HG03066 (cell line): ENCODE measurements around the gene MESD.
"Not testable (repeated sequence)": the region's sequence is repeated elsewhere in the genome, so short reads cannot be mapped to it uniquely, and the experiment has no call there.

ENCODE experiments used
- ATAC-seq: cut with Tn5 transposase; IDR thresholded peaks from one replicate; pipeline ENCODE4 v1.9.1; 2021; ENCODE audit warnings: low read depth; ENCODE audit not compliant: unreplicated experiment

Gene MESD

DNA sequence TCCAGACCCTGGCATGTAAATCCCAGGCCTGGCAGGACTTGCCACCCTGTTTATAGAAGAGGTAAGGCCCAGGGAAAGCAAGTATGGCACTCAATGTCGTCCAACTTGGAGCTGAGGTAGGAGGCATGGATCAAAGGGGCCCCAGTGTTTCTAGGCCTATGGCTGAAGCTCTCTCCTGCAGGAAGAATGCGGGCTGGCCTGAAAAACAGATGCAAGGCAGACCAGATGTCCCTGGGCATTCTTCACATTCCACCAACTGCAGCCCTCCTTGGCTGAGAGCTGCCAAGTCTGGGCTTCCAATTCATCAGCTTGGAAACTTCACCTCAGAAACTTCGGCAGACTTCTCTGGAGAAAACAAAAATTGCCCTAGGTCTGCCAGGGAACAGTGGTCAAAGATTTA lies 22.2 kb downstream of the MESD start:
- no peak for ATAC-seq

DNA sequence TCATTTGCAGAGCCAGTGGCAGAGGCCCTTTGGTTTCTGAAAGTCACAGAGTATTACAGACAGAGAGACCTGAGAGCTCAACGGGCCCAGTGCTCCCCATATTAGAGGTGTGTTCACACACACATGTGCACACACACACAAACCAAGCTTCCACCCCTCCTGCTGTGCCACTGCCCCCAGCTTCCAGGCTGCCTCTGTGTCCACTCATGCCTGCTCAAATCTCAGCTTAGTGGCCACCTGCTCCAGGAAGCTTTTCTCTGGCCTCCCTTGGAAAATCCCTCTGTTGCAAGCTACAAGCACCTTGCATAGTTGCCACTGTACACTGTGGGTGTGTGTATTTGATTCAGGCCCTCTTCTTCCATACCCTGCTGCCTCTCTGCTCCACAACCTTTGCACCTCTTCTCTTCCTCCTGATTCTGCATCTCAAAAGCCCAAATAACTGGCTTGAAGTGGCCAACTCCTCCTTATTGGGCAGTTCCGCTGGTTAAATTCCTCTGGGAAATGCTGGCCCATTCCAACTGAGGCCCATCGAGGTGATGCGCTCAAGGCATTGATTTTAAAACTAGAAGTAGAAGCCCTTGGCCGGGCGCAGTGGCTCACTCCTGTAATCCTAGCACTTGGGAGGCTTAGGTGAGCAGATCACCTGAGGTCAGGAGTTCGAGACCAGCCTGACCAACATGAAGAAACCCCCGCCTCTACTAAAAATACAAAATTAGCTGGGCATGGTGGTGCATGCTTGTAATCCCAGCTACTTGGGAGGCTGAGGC lies 23.0 kb downstream of the MESD start:
- no peak for ATAC-seq

DNA sequence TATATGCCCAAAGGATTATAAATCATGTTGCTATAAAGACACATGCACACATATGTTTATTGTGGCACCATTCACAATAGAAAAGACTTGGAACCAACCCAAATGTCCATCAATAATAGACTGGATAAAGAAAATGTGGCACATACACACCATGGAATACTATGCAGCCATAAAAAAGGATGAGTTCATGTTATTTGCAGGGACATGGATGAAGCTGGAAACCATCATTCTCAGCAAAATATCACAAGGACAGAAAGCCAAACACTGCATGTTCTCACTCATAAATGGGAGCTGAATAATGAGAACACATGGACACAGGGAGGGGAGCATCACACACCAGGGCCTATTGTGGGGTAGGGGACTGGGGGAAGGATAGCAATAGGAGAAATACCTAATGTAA lies 24.2 kb downstream of the MESD start:
- not testable (repeated sequence) for ATAC-seq

DNA sequence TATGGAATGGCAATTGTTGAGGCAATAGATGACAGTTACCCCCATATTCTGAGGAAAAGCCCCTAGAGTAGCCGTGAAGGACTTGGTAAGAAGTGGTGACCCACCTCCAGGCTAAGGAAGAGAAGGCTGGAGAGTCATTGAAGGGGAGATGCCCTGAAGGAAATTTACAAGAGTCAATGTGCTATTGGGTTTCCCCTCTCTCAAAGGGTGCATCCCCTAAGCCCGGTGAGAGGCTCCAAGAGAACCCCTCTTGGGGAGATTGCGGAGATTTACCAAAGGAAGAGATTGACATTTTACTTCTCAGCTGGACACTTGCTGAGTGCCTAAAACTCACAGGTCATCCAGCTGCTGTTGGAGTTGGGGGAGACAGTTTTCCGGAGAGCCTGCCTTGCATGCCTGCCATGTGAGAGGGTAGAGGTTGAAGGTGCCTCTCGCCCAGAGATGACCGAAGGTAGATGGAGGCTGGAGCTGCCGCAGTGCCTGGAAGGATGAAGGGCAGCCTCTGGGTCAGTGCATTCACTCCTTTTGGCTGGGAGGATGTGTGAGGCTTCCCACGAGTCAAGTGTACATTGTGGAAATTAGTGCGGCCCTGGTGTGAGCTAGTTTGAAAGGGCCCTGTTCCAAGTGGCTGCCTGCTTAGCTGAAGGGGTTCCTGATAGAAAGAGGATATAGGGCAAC lies 30.7 kb downstream of the MESD start:
- ATAC-seq = no peak

- no peak for ATAC-seq
Measured at GRCh38 chr15:80957976-80958375, 31.6 kb downstream of the MESD start.

- ATAC-seq = no peak
Measured at GRCh38 chr15:80957556-80957955, 32.1 kb downstream of the MESD start.

DNA sequence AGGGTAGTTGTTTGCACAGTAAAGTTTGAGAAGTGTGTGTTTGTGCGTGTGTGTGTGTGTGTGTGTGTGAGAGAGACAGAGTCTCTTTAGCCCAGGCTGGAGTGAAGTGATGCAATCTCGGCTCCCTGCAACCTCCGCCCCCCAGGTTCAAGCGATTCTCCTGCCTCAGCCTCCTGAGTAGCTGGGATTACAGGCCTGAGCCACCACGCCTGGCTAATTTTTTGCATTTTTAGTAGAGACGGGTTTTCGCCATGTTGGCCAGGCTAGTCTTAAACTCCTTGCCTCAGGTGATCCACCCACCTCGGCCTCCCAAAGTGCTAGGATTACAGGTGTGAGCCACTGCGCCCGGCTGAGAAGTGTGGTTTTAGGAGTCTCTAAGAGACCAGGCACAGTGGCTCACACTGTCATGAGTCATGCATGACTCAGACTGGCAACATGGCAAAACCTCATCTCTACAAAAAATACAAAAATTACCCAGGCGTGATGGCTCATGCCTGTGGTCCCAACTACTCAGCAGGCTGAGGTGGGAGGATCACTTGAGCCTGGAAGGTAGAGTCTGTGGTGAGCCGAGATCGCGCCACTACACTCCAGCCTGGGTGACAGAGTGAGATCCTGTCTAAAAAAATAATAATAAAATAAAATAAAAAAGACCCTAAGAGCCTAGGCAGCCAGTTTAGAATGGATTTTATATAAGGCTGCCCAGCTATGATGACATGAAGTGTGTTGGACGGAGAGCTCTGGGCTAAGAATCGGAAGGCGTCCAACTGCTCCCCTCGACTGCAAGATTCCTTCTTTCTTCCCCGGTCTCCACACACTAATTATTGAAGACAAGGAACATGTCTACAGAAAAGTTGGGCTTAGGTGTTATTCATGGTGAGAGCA lies 33.8 kb downstream of the MESD start:
- not testable (repeated sequence) for ATAC-seq

DNA sequence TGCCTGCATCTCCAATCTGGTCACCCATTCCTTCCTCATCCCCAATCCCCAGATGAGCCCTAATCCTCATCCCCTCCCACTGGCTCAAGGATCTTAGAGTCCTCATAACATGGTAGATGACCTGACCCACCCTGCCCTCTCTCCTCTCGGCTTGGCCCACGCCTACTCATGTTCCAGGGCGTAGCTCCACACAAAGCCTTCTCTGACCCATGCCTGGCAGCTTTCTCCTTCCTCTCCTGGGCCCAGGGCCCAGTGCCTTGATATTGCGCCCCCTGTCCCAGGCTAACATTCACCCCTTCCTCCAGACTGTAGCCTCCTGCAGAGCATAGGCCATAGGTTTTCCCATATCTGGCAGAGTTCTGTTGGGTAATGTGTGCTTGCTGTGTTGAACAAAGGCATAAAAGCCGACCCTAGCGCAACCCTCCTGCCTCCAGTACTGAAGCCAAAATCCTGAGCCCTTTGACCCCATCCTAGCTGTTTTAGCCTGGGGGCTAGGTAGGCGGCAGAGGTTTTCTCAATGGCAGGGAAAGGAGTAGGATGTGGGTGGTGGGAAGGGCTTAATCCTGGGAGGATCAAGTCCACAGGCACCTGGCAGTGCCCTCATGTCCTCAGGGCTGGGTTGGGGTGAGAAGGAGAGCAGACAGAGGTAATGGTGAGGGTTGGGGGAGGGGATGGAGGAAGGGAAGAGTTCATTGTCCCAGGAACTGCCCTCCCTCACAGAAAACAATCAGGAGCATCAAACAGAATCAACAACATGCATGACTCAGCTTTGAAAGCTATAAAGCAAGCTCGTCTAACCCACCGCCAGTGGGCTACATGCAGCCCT lies 35.5 kb downstream of the MESD start:
- ATAC-seq = no peak

- no peak for ATAC-seq
Measured at GRCh38 chr15:80953001-80953952, 36.3 kb downstream of the MESD start.

DNA sequence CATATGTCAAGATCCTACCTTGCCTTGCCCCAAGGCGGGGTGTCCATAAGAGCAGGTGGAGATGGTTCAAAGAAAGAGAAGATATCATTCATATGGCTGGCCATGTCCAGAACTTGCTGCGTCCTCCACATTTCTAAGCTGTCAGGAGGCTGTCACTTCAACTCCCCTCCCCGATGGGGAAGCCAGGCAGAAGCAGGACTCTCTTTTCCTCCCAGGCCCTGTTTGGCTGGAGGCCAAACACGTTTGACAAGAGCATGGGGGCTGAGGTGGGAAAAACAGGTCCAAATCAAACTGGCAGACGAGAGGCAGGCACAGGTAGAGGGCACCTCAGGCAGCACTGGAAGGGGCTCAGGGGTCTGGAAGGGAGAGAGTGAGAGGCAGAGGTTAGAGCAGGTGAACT lies 37.7 kb downstream of the MESD start:
- ATAC-seq = no peak

DNA sequence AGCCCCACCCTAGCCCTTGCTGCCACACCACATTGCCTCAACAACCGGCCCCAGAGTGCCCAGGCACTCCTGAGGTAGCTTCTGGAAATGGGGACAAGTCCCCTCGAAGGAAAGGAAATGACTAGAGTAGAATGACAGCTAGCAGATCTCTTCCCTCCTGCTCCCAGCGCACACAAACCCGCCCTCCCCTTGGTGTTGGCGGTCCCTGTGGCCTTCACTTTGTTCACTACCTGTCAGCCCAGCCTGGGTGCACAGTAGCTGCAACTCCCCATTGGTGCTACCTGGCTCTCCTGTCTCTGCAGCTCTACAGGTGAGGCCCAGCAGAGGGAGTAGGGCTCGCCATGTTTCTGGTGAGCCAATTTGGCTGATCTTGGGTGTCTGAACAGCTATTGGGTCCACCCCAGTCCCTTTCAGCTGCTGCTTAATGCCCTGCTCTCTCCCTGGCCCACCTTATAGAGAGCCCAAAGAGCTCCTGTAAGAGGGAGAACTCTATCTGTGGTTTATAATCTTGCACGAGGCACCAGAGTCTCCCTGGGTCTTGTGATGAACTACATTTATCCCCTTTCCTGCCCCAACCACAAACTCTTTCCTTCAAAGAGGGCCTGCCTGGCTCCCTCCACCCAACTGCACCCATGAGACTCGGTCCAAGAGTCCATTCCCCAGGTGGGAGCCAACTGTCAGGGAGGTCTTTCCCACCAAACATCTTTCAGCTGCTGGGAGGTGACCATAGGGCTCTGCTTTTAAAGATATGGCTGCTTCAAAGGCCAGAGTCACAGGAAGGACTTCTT lies 39.1 kb downstream of the MESD start:
- no peak for ATAC-seq

GRCh38 chr15:80949756-80950155 lies 39.9 kb downstream of the MESD start:
- no peak for ATAC-seq

- no peak for ATAC-seq
Measured at GRCh38 chr15:80948651-80949292, 40.8 kb downstream of the MESD start.

- no peak for ATAC-seq
Measured at GRCh38 chr15:80946576-80946975, 43.0 kb downstream of the MESD start.

GRCh38 chr15:80945605-80946004 lies 44.0 kb downstream of the MESD start:
- ATAC-seq = no peak

GRCh38 chr15:80944818-80945217 lies 44.8 kb downstream of the MESD start:
- no peak for ATAC-seq

DNA sequence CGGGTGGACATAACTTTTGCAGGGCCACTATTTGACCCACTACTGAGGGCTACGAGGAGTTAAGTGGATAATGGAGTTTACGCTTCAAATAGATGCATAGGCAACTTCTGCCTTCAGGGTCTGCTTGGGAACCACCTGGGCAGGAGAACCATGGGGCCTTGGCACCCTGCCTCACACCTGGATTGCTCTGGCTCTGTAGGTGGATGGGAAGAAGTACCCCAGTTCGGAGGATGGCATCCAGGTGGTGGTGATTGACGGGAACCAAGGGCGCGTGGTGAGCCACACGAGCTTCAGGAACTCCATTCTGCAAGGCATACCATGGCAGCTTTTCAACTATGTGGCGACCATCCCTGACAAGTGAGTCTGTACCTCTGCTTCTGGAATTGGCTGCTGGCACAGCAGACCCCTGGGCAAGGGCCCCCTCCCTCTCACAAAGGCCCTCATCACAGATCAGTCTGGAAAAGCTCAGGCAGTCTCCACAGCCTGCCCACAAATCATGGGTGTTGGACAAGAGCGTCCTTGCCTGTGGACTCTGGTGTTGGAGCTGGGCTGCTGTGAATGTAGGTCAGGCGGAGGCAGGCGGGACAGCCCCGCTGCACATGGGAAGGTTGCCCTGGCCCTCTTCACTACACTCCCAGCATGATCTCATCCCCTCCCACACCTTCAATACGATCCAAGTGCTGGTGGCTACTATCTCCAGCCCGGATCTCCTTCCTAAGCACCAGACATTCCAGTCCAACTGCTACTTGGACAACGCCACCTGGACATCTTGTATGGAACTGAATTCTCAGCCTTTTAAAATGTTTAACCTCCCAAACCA lies 46.7 kb downstream of the MESD start:
- no peak for ATAC-seq
